ENCODE results near the gene DIAPH2.

DIAPH2 gene

DNA sequence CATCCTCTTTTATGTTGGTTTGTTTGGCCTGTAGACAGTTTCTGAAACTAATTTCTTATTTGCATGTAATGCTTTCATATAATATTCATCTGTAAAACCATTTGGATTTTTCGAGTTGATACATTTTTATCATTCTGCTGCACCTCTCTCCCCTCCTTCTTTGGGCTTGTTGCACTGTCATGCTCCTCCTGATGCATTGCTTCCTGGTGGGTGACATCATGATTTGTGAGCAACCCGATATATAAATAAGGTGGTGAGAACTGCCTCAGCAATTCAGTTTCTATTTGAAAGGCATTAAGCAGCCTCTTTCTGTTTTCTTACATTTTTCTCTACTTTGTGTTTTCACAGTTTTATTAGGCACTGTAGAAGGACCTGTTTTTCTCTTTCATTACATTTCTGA, 714.8 kb downstream of the DIAPH2 start:
- TF ChIP-seq FOXA1 (IDR thresholded peaks at IDR 0.05) (no peak), FOXK2 (IDR thresholded peaks at IDR 0.05) (no peak), TARDBP (IDR thresholded peaks at IDR 0.05) (no peak), ARNT (IDR thresholded peaks at IDR 0.05) (no peak), SUZ12 (IDR thresholded peaks at IDR 0.05) (no peak), SP1 (IDR thresholded peaks at IDR 0.05) (no peak), HDGF (IDR thresholded peaks at IDR 0.05; ENCODE audit: borderline replicate concordance) (no peak), FOXM1 (IDR thresholded peaks at IDR 0.05; ENCODE audit: borderline replicate concordance) (no peak), LEF1 (IDR thresholded peaks at IDR 0.05; ENCODE audit: borderline replicate concordance) (no peak), ELF4 (IDR thresholded peaks at IDR 0.05) (no peak), NFRKB (IDR thresholded peaks at IDR 0.05) (no peak)
- TF ChIP-seq, protein P1, sequence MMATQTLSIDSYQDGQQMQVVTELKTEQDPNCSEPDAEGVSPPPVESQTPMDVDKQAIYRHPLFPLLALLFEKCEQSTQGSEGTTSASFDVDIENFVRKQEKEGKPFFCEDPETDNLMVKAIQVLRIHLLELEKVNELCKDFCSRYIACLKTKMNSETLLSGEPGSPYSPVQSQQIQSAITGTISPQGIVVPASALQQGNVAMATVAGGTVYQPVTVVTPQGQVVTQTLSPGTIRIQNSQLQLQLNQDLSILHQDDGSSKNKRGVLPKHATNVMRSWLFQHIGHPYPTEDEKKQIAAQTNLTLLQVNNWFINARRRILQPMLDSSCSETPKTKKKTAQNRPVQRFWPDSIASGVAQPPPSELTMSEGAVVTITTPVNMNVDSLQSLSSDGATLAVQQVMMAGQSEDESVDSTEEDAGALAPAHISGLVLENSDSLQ (IDR thresholded peaks at IDR 0.05), result no peak
- CTCF ChIA-PET, result no interaction called here
- POLR2A ChIA-PET, result no interaction called here
- no peak for DNase-seq (ENCODE audit: extremely low spot score)

DNA sequence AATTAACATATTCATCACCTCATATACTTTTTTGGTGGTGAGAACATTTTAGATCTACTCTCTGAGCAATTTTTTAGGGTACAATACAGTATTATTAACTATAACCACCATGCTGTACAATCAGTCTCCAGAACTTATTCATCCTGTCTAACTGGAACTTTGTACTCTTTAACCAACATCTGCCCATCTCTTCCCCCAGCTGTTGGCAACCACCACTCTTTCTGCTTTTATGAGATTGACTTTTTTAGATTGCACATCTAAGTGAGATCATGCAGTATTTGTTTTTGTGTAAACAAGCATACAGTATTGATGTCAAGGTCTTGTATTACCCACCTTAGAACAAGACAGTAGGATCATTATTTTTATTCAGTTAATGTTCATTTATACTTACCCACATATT, 715.9 kb downstream of the DIAPH2 start:
- DNase-seq (ENCODE audit: extremely low spot score), result no peak
- ChIA-PET CTCF (no interaction called here), POLR2A (no interaction called here)
- no peak for TF ChIP-seq SUZ12 (IDR thresholded peaks at IDR 0.05)
- no peak for TF ChIP-seq LEF1 (IDR thresholded peaks at IDR 0.05; ENCODE audit: borderline replicate concordance)
- TF ChIP-seq ARNT (IDR thresholded peaks at IDR 0.05), result no peak
- TF ChIP-seq FOXK2 (IDR thresholded peaks at IDR 0.05), result no peak
- TF ChIP-seq, protein P1 (IDR thresholded peaks at IDR 0.05), result no peak
- no peak for TF ChIP-seq BHLHE40 (IDR thresholded peaks at IDR 0.05; ENCODE audit: borderline replicate concordance)

DNA sequence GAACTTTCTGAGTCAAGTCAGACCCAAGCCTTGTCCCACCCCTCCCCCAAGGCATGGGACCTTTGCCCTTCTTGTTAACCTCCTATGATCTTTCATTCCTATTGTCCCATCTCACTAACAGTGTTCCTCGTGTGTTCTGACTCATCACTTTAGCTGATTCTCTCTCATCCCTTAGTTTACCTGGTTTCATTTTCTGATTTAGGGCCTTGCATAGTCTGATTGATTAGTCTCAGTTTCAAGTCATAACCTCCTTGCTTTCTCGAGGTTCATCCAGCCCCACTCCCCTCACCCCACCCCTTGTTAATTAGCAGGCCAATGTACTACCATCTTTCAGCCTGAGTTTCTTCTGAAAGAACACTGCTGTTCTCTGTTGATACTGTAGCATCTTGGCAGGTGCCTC, 716.5 kb downstream of the DIAPH2 start:
- no peak for TF ChIP-seq BHLHE40 (IDR thresholded peaks at IDR 0.05; ENCODE audit: borderline replicate concordance)
- no peak for TF ChIP-seq FOXK2 (IDR thresholded peaks at IDR 0.05)
- no peak for TF ChIP-seq ZNF384 (IDR thresholded peaks at IDR 0.05)
- TF ChIP-seq TARDBP (IDR thresholded peaks at IDR 0.05), result no peak
- TF ChIP-seq L3MBTL2 (conservative IDR thresholded peaks at IDR 0.05), result no peak
- TF ChIP-seq SUZ12 (IDR thresholded peaks at IDR 0.05), result no peak
- TF ChIP-seq, protein P1 (IDR thresholded peaks at IDR 0.05), result no peak
- no peak for TF ChIP-seq FOXM1 (IDR thresholded peaks at IDR 0.05; ENCODE audit: borderline replicate concordance)
- no peak for TF ChIP-seq ARNT (IDR thresholded peaks at IDR 0.05)
- no peak for TF ChIP-seq CTBP1 (IDR thresholded peaks at IDR 0.05; ENCODE audit: borderline replicate concordance)
- TF ChIP-seq HDGF (IDR thresholded peaks at IDR 0.05; ENCODE audit: borderline replicate concordance), result no peak
- TF ChIP-seq SP1 (IDR thresholded peaks at IDR 0.05), result no peak
- no peak for TF ChIP-seq FOXA1 (IDR thresholded peaks at IDR 0.05)
- no peak for TF ChIP-seq NFRKB (IDR thresholded peaks at IDR 0.05)
- no peak for TF ChIP-seq ELF4 (IDR thresholded peaks at IDR 0.05)
- TF ChIP-seq LEF1 (IDR thresholded peaks at IDR 0.05; ENCODE audit: borderline replicate concordance), result no peak
- POLR2A ChIA-PET, result no interaction called here

DNA sequence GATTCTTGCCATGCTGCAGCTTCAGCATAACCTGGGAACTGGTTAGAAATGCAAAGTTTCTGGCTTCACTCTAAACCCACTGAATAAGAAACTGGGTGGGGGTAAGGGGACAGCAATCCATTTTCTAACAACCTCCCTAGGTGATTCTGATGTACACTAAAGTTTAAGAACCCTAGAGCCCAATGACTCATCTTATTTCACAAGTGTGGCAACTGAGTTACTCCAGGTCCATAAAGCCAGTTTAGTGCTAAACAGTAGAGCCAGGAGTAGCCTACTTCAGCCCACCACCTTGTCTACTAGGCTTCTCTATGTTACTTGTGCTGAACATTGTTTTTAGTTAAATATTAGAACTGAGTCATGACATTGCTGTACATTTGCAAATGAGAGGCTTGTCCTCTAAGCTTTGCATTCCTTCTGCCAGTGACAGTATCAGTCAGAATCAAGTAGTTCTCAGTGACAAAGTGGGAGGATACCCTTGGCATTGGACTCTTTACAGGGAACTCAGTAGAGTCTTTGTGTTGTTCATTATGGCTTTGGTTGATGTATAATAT, 717.0 kb downstream of the DIAPH2 start:
- ChIA-PET POLR2A (no interaction called here), CTCF (no interaction called here)
- DNase-seq (ENCODE audit: extremely low spot score), result no peak
- TF ChIP-seq BHLHE40 (IDR thresholded peaks at IDR 0.05; ENCODE audit: borderline replicate concordance) (no peak), HDGF (IDR thresholded peaks at IDR 0.05; ENCODE audit: borderline replicate concordance) (no peak)

More for the DNA sequence above, 716.5 kb downstream of the DIAPH2 start:
- no peak for DNase-seq (ENCODE audit: extremely low spot score)
- CTCF ChIA-PET, result no interaction called here

DNA sequence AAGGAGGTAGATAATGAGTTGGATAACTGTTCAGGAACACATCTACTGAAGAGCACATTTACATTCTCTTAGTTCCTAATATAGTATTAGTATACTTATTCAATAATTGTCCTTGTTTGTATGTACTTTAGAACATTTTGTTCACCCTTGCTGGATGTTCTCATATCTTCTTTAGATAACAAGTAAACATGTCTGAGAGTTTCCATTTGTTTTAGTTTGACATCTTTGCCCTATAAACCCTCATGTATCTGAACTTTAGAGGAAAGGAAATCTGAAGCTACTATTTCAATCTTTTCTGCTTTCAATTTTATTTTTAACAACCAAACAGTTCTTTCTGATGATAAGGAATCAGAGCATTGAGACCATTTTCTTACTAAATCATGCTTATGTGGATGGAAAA, 717.7 kb downstream of the DIAPH2 start:
- ChIA-PET CTCF (no interaction called here), POLR2A (no interaction called here)
- TF ChIP-seq SUZ12 (IDR thresholded peaks at IDR 0.05) (no peak), LEF1 (IDR thresholded peaks at IDR 0.05; ENCODE audit: borderline replicate concordance) (no peak), CTBP1 (IDR thresholded peaks at IDR 0.05; ENCODE audit: borderline replicate concordance) (no peak), FOXA1 (IDR thresholded peaks at IDR 0.05) (no peak), ARNT (IDR thresholded peaks at IDR 0.05) (no peak)
- no peak for DNase-seq (ENCODE audit: extremely low spot score)

DNA sequence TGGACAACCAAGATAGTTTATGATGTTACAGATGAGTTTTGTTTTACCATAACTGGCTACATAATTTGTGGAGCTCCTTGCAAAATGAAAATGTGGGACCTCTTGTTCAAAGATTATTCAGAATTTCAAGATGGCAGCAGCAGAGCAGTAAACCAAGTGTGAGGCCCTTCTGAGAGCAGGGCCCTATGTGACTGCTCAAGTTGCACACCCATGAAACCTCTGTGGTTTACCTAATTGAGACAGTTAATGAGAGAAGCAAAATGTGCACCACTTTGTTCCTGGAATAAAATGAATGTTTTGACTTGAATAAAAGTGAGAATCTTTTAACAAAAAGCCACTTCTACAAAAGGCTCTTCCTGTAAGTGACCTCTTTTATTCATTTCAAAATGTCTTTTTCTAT, 718.3 kb downstream of the DIAPH2 start:
- POLR2A ChIA-PET, result no interaction called here
- CTCF ChIA-PET, result no interaction called here
- DNase-seq (ENCODE audit: extremely low spot score), result no peak
- TF ChIP-seq, protein P1 (IDR thresholded peaks at IDR 0.05), result no peak
- TF ChIP-seq ZNF384 (IDR thresholded peaks at IDR 0.05), result no peak
- no peak for TF ChIP-seq FOXM1 (IDR thresholded peaks at IDR 0.05; ENCODE audit: borderline replicate concordance)
- TF ChIP-seq FOXK2 (IDR thresholded peaks at IDR 0.05), result no peak
- TF ChIP-seq ELF4 (IDR thresholded peaks at IDR 0.05), result no peak
- no peak for TF ChIP-seq L3MBTL2 (conservative IDR thresholded peaks at IDR 0.05)
- TF ChIP-seq LEF1 (IDR thresholded peaks at IDR 0.05; ENCODE audit: borderline replicate concordance), result no peak
- no peak for TF ChIP-seq CTBP1 (IDR thresholded peaks at IDR 0.05; ENCODE audit: borderline replicate concordance)
- TF ChIP-seq BHLHE40 (IDR thresholded peaks at IDR 0.05; ENCODE audit: borderline replicate concordance), result no peak
- no peak for TF ChIP-seq HDGF (IDR thresholded peaks at IDR 0.05; ENCODE audit: borderline replicate concordance)
- no peak for TF ChIP-seq ARNT (IDR thresholded peaks at IDR 0.05)
